Endothelial cell of hepatic sinusoid (primary cell): ENCODE data around the gene OGFOD2.
"Not testable (repeated sequence)": the region's sequence is repeated elsewhere in the genome, so short reads cannot be mapped to it uniquely, and the experiment has no call there.

Experiments
- in situ Hi-C: cut with HindIII; loops from 2 replicates; pipeline ENCODE4 v1.10.0; 2017; ENCODE audit warnings: low sequenced_read_pairs

Gene OGFOD2

GRCh38 chr12:122999196-122999946 is 24.3 kb downstream of the OGFOD2 start:
- in situ Hi-C loops, result no loop called here

GRCh38 chr12:122999986-123000420 is 25.0 kb downstream of the OGFOD2 start:
- in situ Hi-C loops, result no loop called here

GRCh38 chr12:123000578-123000977 is 25.5 kb downstream of the OGFOD2 start:
- in situ Hi-C loops, result no loop called here

- in situ Hi-C loops, result no loop called here
Measured at GRCh38 chr12:123001464-123001863, 26.4 kb downstream of the OGFOD2 start.

- in situ Hi-C loops, result no loop called here
Measured at GRCh38 chr12:123003257-123003656, 28.2 kb downstream of the OGFOD2 start.

GRCh38 chr12:123004287-123004686 is 29.2 kb downstream of the OGFOD2 start:
- in situ Hi-C loops, result no loop called here

GRCh38 chr12:123005081-123005626 is 30.1 kb downstream of the OGFOD2 start:
- in situ Hi-C loops, result no loop called here

GRCh38 chr12:123006977-123007376 is 31.9 kb downstream of the OGFOD2 start:
- in situ Hi-C loops, result no loop called here

- in situ Hi-C loops, result no loop called here
Measured at GRCh38 chr12:123010110-123010509, 35.1 kb downstream of the OGFOD2 start.

GRCh38 chr12:123010681-123011080 is 35.6 kb downstream of the OGFOD2 start:
- in situ Hi-C loops, result no loop called here

GRCh38 chr12:123011701-123012100 is 36.7 kb downstream of the OGFOD2 start:
- in situ Hi-C loops, result no loop called here

GRCh38 chr12:123013185-123014095 is 38.4 kb downstream of the OGFOD2 start:
- in situ Hi-C loops, result no loop called here

- in situ Hi-C loops, result not testable (repeated sequence)
Measured at GRCh38 chr12:123014473-123014872, 39.4 kb downstream of the OGFOD2 start.

GRCh38 chr12:123017753-123018152 is 42.7 kb downstream of the OGFOD2 start:
- in situ Hi-C loops, result no loop called here

GRCh38 chr12:123019841-123020138 is 44.7 kb downstream of the OGFOD2 start:
- in situ Hi-C loops, result no loop called here

GRCh38 chr12:123021688-123022604 is 46.9 kb downstream of the OGFOD2 start:
- in situ Hi-C loops, result no loop called here

GRCh38 chr12:123022846-123023245 is 47.8 kb downstream of the OGFOD2 start:
- in situ Hi-C loops, result no loop called here

- in situ Hi-C loops, result no loop called here
Measured at GRCh38 chr12:123024819-123025391, 49.9 kb downstream of the OGFOD2 start.

GRCh38 chr12:123026094-123026853 is 51.2 kb downstream of the OGFOD2 start:
- in situ Hi-C loops, result no loop called here
